IMR-90 (cell line): Measurements from ENCODE around the gene NARS2. TPM values are rescaled to one million over a fixed set of nuclear protein-coding genes. Genes with fewer than 3 reads are reported as not detected.

Source experiments
- ATAC-seq: fragments of 200-7000 bp; cut with Tn5 transposase; 2 replicates; pipeline ENCODE4 v1.9.1; 2020; ENCODE audit warnings: low read depth, mild to moderate bottlenecking, moderate library complexity
- BruUV-seq: library from RNA; stranded (reverse); fragments of 400-500 nt; replicated peaks from 2 replicates; lab custom pipeline; 2021; lab: Mats Ljungman, UMichigan
- CTCF ChIA-PET: fragments of 300-600 bp; formaldehyde crosslinking; extraction: SDS; loops from one replicate; lab custom pipeline; 2021; ENCODE audit warnings: antibody characterized with exemption; lab: Yijun Ruan, JAX
- POLR2A ChIA-PET: fragments of 300-600 bp; sonication (Branson Sonifier 250); formaldehyde crosslinking; loops from one replicate; lab custom pipeline; 2022; ENCODE audit warnings: antibody characterized with exemption; ENCODE audit not compliant: unreplicated experiment; lab: Charles Lee
- DNase-seq: peaks from one replicate; pipeline ENCODE4 v3.0.0; 2013
- H2AFZ ChIP-seq: replicated peaks from 2 replicates; pipeline ENCODE3; 2013; ENCODE audit warnings: low read length, mild to moderate bottlenecking; ENCODE audit not compliant: poor library complexity
- H2AK5ac ChIP-seq: 2 replicates; pipeline ENCODE4 v1.6.1; 2013; ENCODE audit warnings: low read depth, low read length, inconsistent platforms
- H2AK9ac ChIP-seq: replicated peaks from 2 replicates; pipeline ENCODE3; 2013; ENCODE audit warnings: mild to moderate bottlenecking, low read depth, low read length, moderate library complexity; ENCODE audit not compliant: poor library complexity
- H2BK120ac ChIP-seq: 2 replicates; pipeline ENCODE4 v1.6.1; 2013; ENCODE audit warnings: low read depth, low read length, inconsistent platforms
- H2BK15ac ChIP-seq: 3 replicates; pipeline ENCODE4 v1.6.1; 2013; ENCODE audit warnings: low read depth, low read length, inconsistent platforms
- H2BK20ac ChIP-seq: 2 replicates; pipeline ENCODE4 v1.6.1; 2013; ENCODE audit warnings: low read depth, mild to moderate bottlenecking, inconsistent platforms, low read length, moderate library complexity
- H2BK5ac ChIP-seq: 2 replicates; pipeline ENCODE4 v1.6.1; 2013; ENCODE audit warnings: mild to moderate bottlenecking, low read depth, low read length, inconsistent platforms; ENCODE audit not compliant: poor library complexity, severe bottlenecking
- H3K14ac ChIP-seq: replicated peaks from 2 replicates; pipeline ENCODE4 v1.6.1; 2013; ENCODE audit warnings: low read depth, low read length, inconsistent platforms
- H3K18ac ChIP-seq: 2 replicates; pipeline ENCODE4 v1.6.1; 2013; ENCODE audit warnings: low read depth, low read length, control low read depth
- H3K23ac ChIP-seq: 2 replicates; pipeline ENCODE4 v1.6.1; 2013; ENCODE audit warnings: low read depth, low read length, inconsistent platforms
- H3K27ac ChIP-seq: 2 replicates; pipeline ENCODE4 v1.5.1; 2013; ENCODE audit warnings: mild to moderate bottlenecking, control low read depth, low read length; ENCODE audit not compliant: insufficient read depth
- H3K27me3 ChIP-seq: 2 replicates; pipeline ENCODE4 v1.6.1; 2013; ENCODE audit warnings: low read length; ENCODE audit not compliant: control insufficient read depth, insufficient read depth
- H3K36me3 ChIP-seq: 2 replicates; pipeline ENCODE4 v1.6.1; 2013; ENCODE audit warnings: low read length, mixed read lengths; ENCODE audit not compliant: control insufficient read depth, insufficient read depth
- H3K4ac ChIP-seq: 2 replicates; pipeline ENCODE4 v1.6.1; 2013; ENCODE audit warnings: low read depth, low read length, inconsistent platforms
- H3K4me1 ChIP-seq: 2 replicates; pipeline ENCODE4 v1.6.1; 2013; ENCODE audit warnings: low read length, mixed read lengths; ENCODE audit not compliant: control insufficient read depth, insufficient read depth
- H3K4me2 ChIP-seq: 2 replicates; pipeline ENCODE4 v1.6.1; 2013; ENCODE audit warnings: low read depth, mild to moderate bottlenecking, control low read depth, low read length, moderate library complexity
- H3K4me3 ChIP-seq: 2 replicates; pipeline ENCODE4 v1.5.1; 2013; ENCODE audit warnings: low read depth, mild to moderate bottlenecking, control low read depth, low read length, moderate library complexity; ENCODE audit not compliant: insufficient read depth
- H3K56ac ChIP-seq: 2 replicates; pipeline ENCODE4 v1.6.1; 2013; ENCODE audit warnings: low read length, inconsistent platforms; ENCODE audit not compliant: insufficient read depth; ENCODE audit errors: extremely low read depth
- H3K79me1 ChIP-seq, 2 experiments: 2 replicates each; pipeline ENCODE4 v1.6.1; 2013; ENCODE audit warnings: low read length in 2 of 2, inconsistent platforms in 1 of 2, low read depth in 1 of 2
- H3K9ac ChIP-seq: 2 replicates; pipeline ENCODE4 v1.6.1; 2013; ENCODE audit warnings: low read depth, low read length, control low read depth
- H3K9me1 ChIP-seq: 2 replicates; pipeline ENCODE4 v1.6.1; 2013; ENCODE audit warnings: low read length, inconsistent platforms; ENCODE audit not compliant: insufficient read depth
- H3K9me3 ChIP-seq: 2 replicates; pipeline ENCODE4 v1.6.1; 2013; ENCODE audit warnings: low read length; ENCODE audit not compliant: control insufficient read depth, insufficient read depth
- H4K20me1 ChIP-seq: 2 replicates; pipeline ENCODE4 v1.6.1; 2013; ENCODE audit warnings: low read length, inconsistent platforms; ENCODE audit not compliant: insufficient read depth
- H4K5ac ChIP-seq: 2 replicates; pipeline ENCODE4 v1.6.1; 2013; ENCODE audit warnings: mild to moderate bottlenecking, low read depth, low read length, control low read depth
- H4K8ac ChIP-seq, 2 experiments: 2 replicates each; pipeline ENCODE4 v1.6.1; 2013; ENCODE audit warnings: low read depth in 2 of 2, low read length in 2 of 2, control low read depth in 1 of 2, inconsistent platforms in 1 of 2
- H4K91ac ChIP-seq: 2 replicates; pipeline ENCODE4 v1.6.1; 2013; ENCODE audit warnings: low read depth, low read length, inconsistent platforms; ENCODE audit not compliant: insufficient read depth
- BHLHE40 ChIP-seq: fragments of 150-350 bp; IDR thresholded peaks from 2 replicates; pipeline ENCODE4 v1.6.1; 2016; ENCODE audit warnings: mild to moderate bottlenecking, low read depth, low read length
- CEBPB ChIP-seq: IDR thresholded peaks from 2 replicates; pipeline ENCODE4 v1.6.1; 2012; ENCODE audit warnings: low read depth, low read length, improper control_type of control experiment
- ELK1 ChIP-seq: fragments of 150-350 bp; IDR thresholded peaks from 2 replicates; pipeline ENCODE4 v1.6.1; 2016; ENCODE audit warnings: low read depth, mild to moderate bottlenecking, low read length, moderate library complexity, borderline replicate concordance
- FOS ChIP-seq: fragments of 150-350 bp; IDR thresholded peaks from 2 replicates; pipeline ENCODE4 v1.6.1; 2016; ENCODE audit warnings: low read depth, low read length
- MAFK ChIP-seq: IDR thresholded peaks from 2 replicates; pipeline ENCODE4 v1.6.1; 2012; ENCODE audit warnings: low read depth, low read length, improper control_type of control experiment
- MAZ ChIP-seq: IDR thresholded peaks from 2 replicates; pipeline ENCODE4 v1.6.1; 2012; ENCODE audit warnings: low read depth, mild to moderate bottlenecking, low read length, improper control_type of control experiment, moderate library complexity, borderline replicate concordance
- MXI1 ChIP-seq: IDR thresholded peaks from 2 replicates; pipeline ENCODE4 v1.6.1; 2012; ENCODE audit warnings: low read depth, mild to moderate bottlenecking, low read length, moderate library complexity, borderline replicate concordance
- NFE2L2 ChIP-seq: fragments of 150-350 bp; IDR thresholded peaks from 2 replicates; pipeline ENCODE4 v1.6.1; 2016; ENCODE audit warnings: low read depth, mild to moderate bottlenecking, low read length
- POLR2A ChIP-seq: IDR thresholded peaks from 2 replicates; pipeline ENCODE4 v1.6.1; 2012; ENCODE audit warnings: mild to moderate bottlenecking, low read depth, low read length
- RCOR1 ChIP-seq: IDR thresholded peaks from 2 replicates; pipeline ENCODE4 v1.6.1; 2012; ENCODE audit warnings: mild to moderate bottlenecking, low read length, improper control_type of control experiment; ENCODE audit not compliant: insufficient replicate concordance
- USF2 ChIP-seq: fragments of 150-350 bp; IDR thresholded peaks from 2 replicates; pipeline ENCODE4 v1.6.1; 2017; ENCODE audit warnings: mild to moderate bottlenecking, antibody characterized with exemption, low read length, low read depth
- WGBS, 2 experiments: methylation state at CpG; one replicate each; pipeline versions ENCODE4 v1.1.5 to v1.1.7; 2013; ENCODE audit warnings: missing lambda C conversion rate in 2 of 2; ENCODE audit not compliant: insufficient read length in 1 of 2; ENCODE audit errors: extremely low coverage in 2 of 2; 5-methylcytosine and 5-hydroxymethylcytosine counted together
- dilution Hi-C: fragments of 300-500 bp; cut with HindIII; formaldehyde crosslinking; loops from one replicate; pipeline ENCODE4 v1.14.3; 2018; ENCODE audit warnings: low sequenced_read_pairs; ENCODE audit not compliant: unreplicated experiment
- in situ Hi-C: fragments of 300-500 bp; cut with MboI; formaldehyde crosslinking; loops from 3 replicates; pipeline ENCODE4 v1.14.3; 2019; ENCODE audit warnings: low sequenced_read_pairs, inconsistent platforms, mixed read lengths
- intact Hi-C: fragments of 100-400 bp; cut with micrococcal nuclease; formaldehyde crosslinking; loops from 2 replicates; pipeline ENCODE4 v1.10.0; 2022
- polyA plus RNA-seq, 3 experiments: library from polyadenylated mRNA; depleted of rRNA; stranded (reverse); fragments of >200 nt; gene quantifications; 2 replicates each; pipeline ENCODE4 v1.2.3, GENCODE V29; 2012; ENCODE audit warnings: low replicate concordance in 1 of 3
- total RNA-seq: library from RNA; depleted of rRNA; stranded (reverse); fragments of >200 nt; gene quantifications from 2 replicates; pipeline ENCODE4 v1.2.3, GENCODE V29; 2012
- TF ChIP-seq, protein P1 (sequence below): conservative IDR thresholded peaks from 2 replicates; pipeline ENCODE4 v1.5.1; 2012; ENCODE audit warnings: mild to moderate bottlenecking, low read depth, low read length, improper control_type of control experiment

NARS2 gene
- total and polyA plus RNA-seq, 2 of the 4 experiments (the other 2 are of a cell fraction), result 8.0 to 15.8 TPM

GRCh38 chr11:78613378-78613813 is 38.7 kb upstream of the NARS2 start:
- BruUV-seq, result no TSS peak
- H3K4me2 ChIP-seq, result no peak overlapping the region
- H3K14ac ChIP-seq, result no peak overlapping the region
- H3K27me3 ChIP-seq, result no peaks in the 10 kb centered on the region; the same call in none of the 2 replicates
- no peak for TF ChIP-seq USF2
- no peak for TF ChIP-seq BHLHE40
- TF ChIP-seq FOS, result no peak
- no peak for TF ChIP-seq MXI1
- no peak for TF ChIP-seq RCOR1
- TF ChIP-seq POLR2A, result no peak
- TF ChIP-seq MAZ, result no peak
- TF ChIP-seq ELK1, result no peak
- TF ChIP-seq CEBPB, result no peak
- TF ChIP-seq, protein P1, sequence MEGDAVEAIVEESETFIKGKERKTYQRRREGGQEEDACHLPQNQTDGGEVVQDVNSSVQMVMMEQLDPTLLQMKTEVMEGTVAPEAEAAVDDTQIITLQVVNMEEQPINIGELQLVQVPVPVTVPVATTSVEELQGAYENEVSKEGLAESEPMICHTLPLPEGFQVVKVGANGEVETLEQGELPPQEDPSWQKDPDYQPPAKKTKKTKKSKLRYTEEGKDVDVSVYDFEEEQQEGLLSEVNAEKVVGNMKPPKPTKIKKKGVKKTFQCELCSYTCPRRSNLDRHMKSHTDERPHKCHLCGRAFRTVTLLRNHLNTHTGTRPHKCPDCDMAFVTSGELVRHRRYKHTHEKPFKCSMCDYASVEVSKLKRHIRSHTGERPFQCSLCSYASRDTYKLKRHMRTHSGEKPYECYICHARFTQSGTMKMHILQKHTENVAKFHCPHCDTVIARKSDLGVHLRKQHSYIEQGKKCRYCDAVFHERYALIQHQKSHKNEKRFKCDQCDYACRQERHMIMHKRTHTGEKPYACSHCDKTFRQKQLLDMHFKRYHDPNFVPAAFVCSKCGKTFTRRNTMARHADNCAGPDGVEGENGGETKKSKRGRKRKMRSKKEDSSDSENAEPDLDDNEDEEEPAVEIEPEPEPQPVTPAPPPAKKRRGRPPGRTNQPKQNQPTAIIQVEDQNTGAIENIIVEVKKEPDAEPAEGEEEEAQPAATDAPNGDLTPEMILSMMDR, result no peak
- no peak for TF ChIP-seq NFE2L2
- no peak for TF ChIP-seq MAFK
- no peaks in the 10 kb centered on the region for H3K9me1 ChIP-seq
- dilution Hi-C loops, result no loop called here
- no peak overlapping the region for H2BK5ac ChIP-seq
- H3K56ac ChIP-seq, result no peak overlapping the region
- ATAC-seq (no peak), DNase-seq (no peak)
- no peak overlapping the region for H3K4ac ChIP-seq
- H4K8ac ChIP-seq, result no peak overlapping the region
- whole genome bisulfite sequencing, 2 experiments, result 55% methylated on average over 2 of the region's 5 CpGs; no CpG with 5 or more reads in 1 of the 2 experiments
- no peak overlapping the region for H4K91ac ChIP-seq
- H3K18ac ChIP-seq, result no peak overlapping the region
- H3K27ac ChIP-seq, result no peak overlapping the region
- ChIA-PET POLR2A (no interaction called here), CTCF (no interaction called here)
- H2BK20ac ChIP-seq, result no peak overlapping the region
- H3K4me3 ChIP-seq, result no peak overlapping the region
- H3K36me3 ChIP-seq, result no peaks in the 10 kb centered on the region
- H3K79me1 ChIP-seq, result no peaks in the 10 kb centered on the region
- H4K20me1 ChIP-seq, result no peaks in the 10 kb centered on the region
- intact Hi-C loops, result no loop called here
- no peak overlapping the region for H2AFZ ChIP-seq
- no peak overlapping the region for H3K23ac ChIP-seq
- no peak overlapping the region for H2BK120ac ChIP-seq
- no peak overlapping the region for H2BK15ac ChIP-seq
- no peak overlapping the region for H4K5ac ChIP-seq
- in situ Hi-C loops, result no loop called here
- H3K9ac ChIP-seq, result no peak overlapping the region
- 0 out of 2 replicates have a peak, but pooled peaks cover 1% of the 10 kb centered on the region for H3K9me3 ChIP-seq
- H3K4me1 ChIP-seq, result no peaks in the 10 kb centered on the region
- H2AK9ac ChIP-seq, result no peak overlapping the region
- no peak overlapping the region for H2AK5ac ChIP-seq
